Measurements from ENCODE around the gene SSBP3. TPM values are rescaled to one million over a fixed set of nuclear protein-coding genes. Genes with fewer than 3 reads are reported as not detected.

The SSBP3 gene
- polyA plus RNA-seq, 1 of the 3 experiments (the other 2 are of a cell fraction) = 26.2 TPM

- POLR2A ChIA-PET = no interaction called here
- peaks cover 25 to 73% of the 10 kb centered on the region in 2 experiments for H3K4me1 ChIP-seq (ENCODE audit: control insufficient read depth in 1 of 2, insufficient read depth in 2 of 2, low read depth in 1 of 2, low read length in 1 of 2)
- CTCF ChIA-PET = interaction anchor here (0.6 to 1.4 kb wide), 2 partner anchors 62 to 153 kb away, joined by 3 read pairs; no protein-coding TSS in a partner anchor
- TF ChIP-seq CHD2 (IDR thresholded peaks at IDR 0.05; ENCODE audit: low read length, partially characterized antibody) (no peak), MAX (IDR thresholded peaks at IDR 0.05; ENCODE audit: low read depth) (peak; percentile 30; the same call in 1 of the 2 replicates), ELF1 (IDR thresholded peaks at IDR 0.05) (no peak), TCF12 (IDR thresholded peaks at IDR 0.05) (peak; percentile 46), REST (IDR thresholded peaks at IDR 0.05; ENCODE audit: low read depth, low read length) (no peak; the same call in 1 of the 2 replicates), FOSL2 (IDR thresholded peaks at IDR 0.05; ENCODE audit: borderline replicate concordance, low read depth) (peak; percentile 23; the same call in 1 of the 2 replicates), TEAD4 (IDR thresholded peaks at IDR 0.05; ENCODE audit: borderline replicate concordance, insufficient read depth) (no peak), RXRA (IDR thresholded peaks at IDR 0.05; ENCODE audit: borderline replicate concordance, low read depth) (no peak), YY1 (IDR thresholded peaks at IDR 0.05; ENCODE audit: low read depth) (no peak), NRF1 (IDR thresholded peaks at IDR 0.05; ENCODE audit: low read depth, low read length) (no peak), CTCF (IDR thresholded peaks at IDR 0.05) (no peak), MXI1 (IDR thresholded peaks at IDR 0.05; ENCODE audit: low read depth, low read length) (no peak), TAF1 (IDR thresholded peaks at IDR 0.05; ENCODE audit: borderline replicate concordance, low read depth, low read length) (no peak), RCOR1 (IDR thresholded peaks at IDR 0.05; ENCODE audit: low read length) (no peak), SIN3A (IDR thresholded peaks at IDR 0.05; ENCODE audit: borderline replicate concordance, low read depth, low read length) (no peak), IRF3 (IDR thresholded peaks at IDR 0.05; ENCODE audit: low read depth, low read length) (no peak), FOXM1 (IDR thresholded peaks at IDR 0.05; ENCODE audit: low read depth) (no peak), EP300 (IDR thresholded peaks at IDR 0.05; ENCODE audit: borderline replicate concordance in 1 of 2, low read depth in 1 of 2, low read length in 1 of 2) (peak in 1 of 2 experiments; percentile 42; a peak in 1 of 4 replicates), NFIC (IDR thresholded peaks at IDR 0.05; ENCODE audit: borderline replicate concordance) (peak; percentile 80), SMC3 (IDR thresholded peaks at IDR 0.05; ENCODE audit: low read depth, low read length) (no peak), POLR2AphosphoS5 (IDR thresholded peaks at IDR 0.05; ENCODE audit: low read depth, low read length) (no peak; the same call in 1 of the 2 replicates), RFX5 (IDR thresholded peaks at IDR 0.05; ENCODE audit: low read length) (no peak), GATA2 (CRISPR knock-in tag; IDR thresholded peaks at IDR 0.05) (no peak), GABPA (IDR thresholded peaks at IDR 0.05; ENCODE audit: low read depth) (peak; percentile 53; the same call in 1 of the 2 replicates), USF1 (IDR thresholded peaks at IDR 0.05; ENCODE audit: borderline replicate concordance, low read depth) (no peak), RAD21 (IDR thresholded peaks at IDR 0.05; ENCODE audit: low read length) (no peak), EZH2phosphoT487 (IDR thresholded peaks at IDR 0.05; ENCODE audit: borderline replicate concordance, low read depth) (no peak)
Measured at GRCh38 chr1:54335755-54336108, 70.5 kb downstream of the SSBP3 start.

More at GRCh38 chr1:54335755-54336108, 70.5 kb downstream of the SSBP3 start:
- no peak for DNase-seq
- Histone ChIP-seq H4K20me1 (ENCODE audit: insufficient read depth) (no peaks in the 10 kb centered on the region; the same call in 1 of the 2 replicates), H3K27me3 (ENCODE audit: insufficient read depth) (no peaks in the 10 kb centered on the region), H3K4me2 (peak overlapping the region; percentile 49; the same call in 1 of the 2 replicates), H3K79me2 (ENCODE audit: insufficient read depth) (peaks cover 11% of the 10 kb centered on the region), H3K9me2 (no peaks in the 10 kb centered on the region), H3K9ac (peak overlapping the region; percentile 48; the same call in 1 of the 2 replicates), H3K36me3 (replicated peaks in 1 of 2; ENCODE audit: control insufficient read depth in 1 of 2, insufficient read depth in 2 of 2, low read length in 1 of 2) (no peaks in the 10 kb centered on the region), H3K27ac (ENCODE audit: low read depth in 2 of 2, low read length in 1 of 2) (peak overlapping the region; percentile 44 to 67), H2AFZ (ENCODE audit: low read depth) (no peak overlapping the region), H3F3A (replicated peaks; ENCODE audit: insufficient read depth) (peaks cover 6% of the 10 kb centered on the region), H3K4me3 (ENCODE audit: low read depth in 2 of 2, low read length in 1 of 2) (no peak overlapping the region), H3K9me3 (no peaks in the 10 kb centered on the region)
- 59% methylated on average over 7 of the region's 7 CpGs for WGBS (ENCODE audit: low lambda C conversion rate)
